Measurements from ENCODE around the gene IGSF21. TPM values are rescaled to one million over a fixed set of nuclear protein-coding genes. Genes with fewer than 3 reads are reported as not detected.

IGSF21 gene
- total RNA-seq, 4 donors from 2014 or later: 0.68 to 3.5 (median 1.3) TPM

DNA sequence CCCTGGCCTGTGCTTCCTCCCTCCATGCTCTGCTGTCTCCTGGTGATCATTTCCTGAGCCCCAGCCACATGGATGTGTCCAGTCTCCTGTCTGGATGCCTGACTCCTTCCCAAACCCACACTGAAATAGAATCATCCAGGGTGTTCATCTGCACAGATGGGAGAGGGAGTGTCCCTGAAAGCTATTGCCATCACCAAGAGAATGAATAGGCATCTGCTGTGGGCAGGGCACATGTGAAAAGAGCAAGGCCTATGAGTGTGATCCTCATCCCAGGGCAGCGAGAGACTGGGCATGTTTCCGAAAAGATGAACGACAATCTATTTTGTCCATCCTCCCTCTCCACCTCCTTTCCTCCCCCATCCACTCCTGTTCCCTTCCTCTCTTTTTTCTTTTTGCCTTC is 5.0 kb downstream of the IGSF21 start:
- Histone ChIP-seq H3K27me3 (peaks cover 85% of the 10 kb centered on the region), H3K27ac (no peak overlapping the region), H3K4me1 (peaks cover 35% of the 10 kb centered on the region), H3K9me3 (no peaks in the 10 kb centered on the region), H3K36me3 (no peaks in the 10 kb centered on the region), H3K4me3 (no peak overlapping the region)
- WGBS: 79% methylated on average over 3 of the region's 3 CpGs
- DNase-seq (ENCODE audit: low spot score in 2 of 2): no peak
- TF ChIP-seq EP300 (IDR thresholded peaks at IDR 0.05) (no peak), POLR2AphosphoS5 (IDR thresholded peaks at IDR 0.05) (no peak), POLR2A (IDR thresholded peaks at IDR 0.05) (no peak)
- TF ChIP-seq, protein P1, sequence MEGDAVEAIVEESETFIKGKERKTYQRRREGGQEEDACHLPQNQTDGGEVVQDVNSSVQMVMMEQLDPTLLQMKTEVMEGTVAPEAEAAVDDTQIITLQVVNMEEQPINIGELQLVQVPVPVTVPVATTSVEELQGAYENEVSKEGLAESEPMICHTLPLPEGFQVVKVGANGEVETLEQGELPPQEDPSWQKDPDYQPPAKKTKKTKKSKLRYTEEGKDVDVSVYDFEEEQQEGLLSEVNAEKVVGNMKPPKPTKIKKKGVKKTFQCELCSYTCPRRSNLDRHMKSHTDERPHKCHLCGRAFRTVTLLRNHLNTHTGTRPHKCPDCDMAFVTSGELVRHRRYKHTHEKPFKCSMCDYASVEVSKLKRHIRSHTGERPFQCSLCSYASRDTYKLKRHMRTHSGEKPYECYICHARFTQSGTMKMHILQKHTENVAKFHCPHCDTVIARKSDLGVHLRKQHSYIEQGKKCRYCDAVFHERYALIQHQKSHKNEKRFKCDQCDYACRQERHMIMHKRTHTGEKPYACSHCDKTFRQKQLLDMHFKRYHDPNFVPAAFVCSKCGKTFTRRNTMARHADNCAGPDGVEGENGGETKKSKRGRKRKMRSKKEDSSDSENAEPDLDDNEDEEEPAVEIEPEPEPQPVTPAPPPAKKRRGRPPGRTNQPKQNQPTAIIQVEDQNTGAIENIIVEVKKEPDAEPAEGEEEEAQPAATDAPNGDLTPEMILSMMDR (IDR thresholded peaks at IDR 0.05): no peak

DNA sequence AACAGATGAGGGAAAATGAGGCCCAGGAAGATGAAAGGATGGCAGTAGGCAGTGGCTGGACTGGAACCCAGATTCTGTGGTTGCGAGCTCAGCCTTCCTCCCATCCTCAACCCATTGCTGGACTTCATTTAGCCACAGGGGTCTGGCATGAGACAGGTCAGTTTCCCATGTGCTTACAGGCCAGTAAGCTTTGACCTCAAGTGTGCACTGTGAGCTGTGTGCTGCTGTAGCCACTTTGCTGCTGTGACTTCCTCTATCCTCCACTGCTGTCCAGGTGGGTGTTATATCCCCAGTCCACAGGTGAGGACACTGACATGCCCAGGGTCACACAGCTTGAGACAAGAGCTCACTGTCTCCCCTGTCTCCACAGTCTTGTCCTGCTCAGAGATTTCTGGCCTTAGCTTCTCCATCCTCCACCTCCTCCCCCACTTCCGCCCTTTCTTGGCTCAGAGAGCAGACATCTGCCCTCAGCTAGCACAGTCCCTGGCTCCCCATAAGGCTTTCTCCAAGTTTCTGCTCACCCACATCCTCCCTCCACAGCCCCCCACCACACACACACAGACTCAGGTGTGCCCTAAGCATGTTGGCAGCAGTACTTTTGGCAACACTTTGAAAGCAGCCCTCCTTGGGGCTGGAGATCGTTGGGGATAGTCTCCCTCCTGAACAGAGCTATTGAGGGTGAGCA is 7.3 kb downstream of the IGSF21 start:
- Histone ChIP-seq H3K4me3 (no peak overlapping the region), H3K27me3 (peaks cover 78% of the 10 kb centered on the region), H3K4me1 (peaks cover 13% of the 10 kb centered on the region), H3K36me3 (no peaks in the 10 kb centered on the region), H3K27ac (no peak overlapping the region), H3K9me3 (no peaks in the 10 kb centered on the region)
- TF ChIP-seq POLR2AphosphoS5 (IDR thresholded peaks at IDR 0.05) (no peak), POLR2A (IDR thresholded peaks at IDR 0.05) (no peak), EP300 (IDR thresholded peaks at IDR 0.05) (no peak)
- TF ChIP-seq, protein P1 (IDR thresholded peaks at IDR 0.05): no peak
- no peak for DNase-seq (ENCODE audit: low spot score in 2 of 2)
- 66% methylated on average over 3 of the region's 3 CpGs for WGBS

DNA sequence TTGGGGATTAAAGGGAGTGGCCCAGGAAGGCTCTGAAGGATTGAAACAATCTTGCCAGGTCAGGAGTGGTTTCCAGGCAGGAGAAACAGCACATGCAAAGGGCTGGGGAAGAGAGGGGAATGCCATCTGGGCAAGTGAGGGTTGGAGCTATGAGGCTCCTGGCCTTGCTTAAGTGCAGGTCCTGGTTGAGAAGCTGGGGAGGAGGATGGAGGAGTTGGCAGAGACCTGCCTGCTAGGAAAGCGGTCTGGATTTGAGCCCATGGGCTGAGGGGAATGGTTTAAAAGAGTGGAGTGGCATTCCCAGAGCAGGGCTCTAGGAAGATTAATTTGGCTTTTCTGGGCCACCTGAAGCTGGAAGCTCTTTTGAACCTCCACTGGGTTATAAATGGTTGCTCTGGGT is 9.2 kb downstream of the IGSF21 start:
- no peaks in the 10 kb centered on the region for H3K36me3 ChIP-seq
- no peak for TF ChIP-seq EP300 (IDR thresholded peaks at IDR 0.05)
- TF ChIP-seq, protein P1 (IDR thresholded peaks at IDR 0.05): no peak
- TF ChIP-seq POLR2A (IDR thresholded peaks at IDR 0.05): no peak
- no peak for TF ChIP-seq POLR2AphosphoS5 (IDR thresholded peaks at IDR 0.05)
- no peak overlapping the region for H3K4me3 ChIP-seq
- no peak overlapping the region for H3K27ac ChIP-seq
- no peaks in the 10 kb centered on the region for H3K9me3 ChIP-seq
- DNase-seq (ENCODE audit: low spot score in 2 of 2): no peak
- H3K27me3 ChIP-seq: peaks cover 78% of the 10 kb centered on the region
- H3K4me1 ChIP-seq: no peaks in the 10 kb centered on the region
- WGBS: 92% methylated on average over 1 of the region's 1 CpG

DNA sequence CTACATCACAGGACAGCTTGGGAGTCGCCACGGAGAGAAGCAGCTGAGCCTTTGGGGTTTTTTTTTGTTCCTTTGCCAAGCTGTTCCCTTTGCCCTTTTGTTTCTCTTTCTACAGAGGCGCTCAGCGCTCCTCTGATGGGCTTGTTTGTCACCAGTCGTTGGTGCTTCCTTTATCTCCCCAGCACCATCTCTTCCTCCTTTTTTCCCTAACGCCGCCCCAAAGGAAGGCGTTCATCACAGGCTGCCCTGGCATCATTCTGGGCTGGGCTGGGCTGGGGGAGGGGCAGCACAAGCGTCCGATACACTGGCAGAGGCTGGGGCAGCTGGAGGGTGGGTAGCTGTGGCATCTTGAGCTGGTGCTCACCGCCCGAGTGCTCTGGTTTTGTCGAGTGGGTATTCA is 10.5 kb downstream of the IGSF21 start:
- Histone ChIP-seq H3K4me1 (no peaks in the 10 kb centered on the region), H3K27ac (no peak overlapping the region), H3K9me3 (no peaks in the 10 kb centered on the region), H3K27me3 (peaks cover 72% of the 10 kb centered on the region), H3K4me3 (no peak overlapping the region), H3K36me3 (no peaks in the 10 kb centered on the region)
- no peak for TF ChIP-seq POLR2A (IDR thresholded peaks at IDR 0.05)
- no peak for TF ChIP-seq EP300 (IDR thresholded peaks at IDR 0.05)
- TF ChIP-seq, protein P1 (IDR thresholded peaks at IDR 0.05): no peak
- no peak for TF ChIP-seq POLR2AphosphoS5 (IDR thresholded peaks at IDR 0.05)
- 30% methylated on average over 13 of the region's 13 CpGs for WGBS
- DNase-seq (ENCODE audit: low spot score in 2 of 2): no peak

DNA sequence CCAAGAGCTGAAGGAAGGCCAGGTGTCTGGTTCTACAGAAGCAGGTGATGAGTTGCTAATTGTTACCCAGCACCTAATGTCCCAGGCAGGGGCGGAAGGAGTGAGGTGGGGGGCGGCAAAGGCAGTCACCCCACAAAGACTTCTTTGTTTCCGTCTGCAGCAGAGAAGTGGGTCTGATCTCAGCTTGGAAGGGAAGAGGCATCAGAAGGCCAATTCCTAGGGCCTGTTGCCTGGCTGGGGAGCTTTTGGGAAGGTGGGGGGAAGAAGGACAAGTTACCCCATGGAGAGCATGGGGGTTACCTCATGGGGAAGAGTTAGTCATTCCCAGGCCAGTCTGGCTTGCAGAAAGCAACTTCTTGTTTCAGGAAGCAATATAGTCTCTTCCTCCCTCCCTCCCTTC is 10.9 kb downstream of the IGSF21 start:
- Histone ChIP-seq H3K9me3 (no peaks in the 10 kb centered on the region), H3K4me3 (no peak overlapping the region), H3K27me3 (peaks cover 67% of the 10 kb centered on the region), H3K4me1 (no peaks in the 10 kb centered on the region), H3K27ac (no peak overlapping the region), H3K36me3 (no peaks in the 10 kb centered on the region)
- DNase-seq (ENCODE audit: low spot score in 2 of 2): no peak
- 52% methylated on average over 3 of the region's 3 CpGs for WGBS
- TF ChIP-seq, protein P1 (IDR thresholded peaks at IDR 0.05): no peak
- TF ChIP-seq POLR2AphosphoS5 (IDR thresholded peaks at IDR 0.05): no peak
- TF ChIP-seq POLR2A (IDR thresholded peaks at IDR 0.05): no peak

Measured in suprapubic skin (tissue), 4 donors.